Effector CD8-positive, alpha-beta T cell (primary cell): ENCODE measurements around the gene TMEM125.

Experiments
- DNase-seq: peaks from one replicate; lab custom pipeline; 2025; lab: John Stamatoyannopoulos, UW

The TMEM125 gene

DNA sequence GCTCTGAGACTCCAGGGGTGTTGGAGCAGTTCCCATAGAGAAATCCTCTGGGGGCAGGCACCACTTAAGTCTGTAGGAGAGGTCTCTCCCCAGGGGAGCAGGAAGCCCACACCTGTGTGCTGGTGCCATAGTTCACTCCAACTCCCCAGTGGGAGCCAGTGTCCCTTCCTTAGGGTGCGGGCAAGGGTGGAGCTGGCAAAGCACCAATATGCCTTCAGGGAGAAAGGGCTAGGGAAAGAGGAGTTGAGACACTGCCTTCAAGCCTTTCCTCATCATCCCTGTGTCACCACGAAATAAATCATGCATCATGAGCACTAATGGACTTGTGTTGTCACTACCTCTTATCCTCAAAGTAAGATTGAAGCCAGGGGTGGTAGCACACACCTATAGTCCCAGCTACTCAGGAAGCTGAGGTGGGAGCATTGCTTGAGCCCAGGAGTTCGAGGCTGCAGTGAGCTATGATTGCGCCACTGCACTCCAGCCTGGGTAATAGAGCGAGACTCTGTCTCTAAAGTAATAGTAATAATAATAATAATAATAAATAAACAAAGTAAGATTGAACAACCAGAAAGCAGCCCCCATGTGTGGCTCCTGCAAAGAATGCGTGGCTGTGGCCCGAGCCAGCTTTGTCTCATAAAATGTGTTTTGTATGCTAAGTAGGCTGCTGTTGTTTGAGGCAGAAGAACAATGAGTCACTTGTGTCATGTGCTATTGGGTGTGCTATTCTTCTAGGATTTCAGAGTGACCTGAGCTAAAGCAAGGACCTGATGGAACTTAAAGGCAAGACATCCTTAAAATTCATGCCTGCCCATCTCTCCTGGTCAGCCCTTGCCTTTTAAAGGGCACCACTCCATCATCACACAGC lies 24.3 kb downstream of the TMEM125 start:
- DNase-seq: no peak

DNA sequence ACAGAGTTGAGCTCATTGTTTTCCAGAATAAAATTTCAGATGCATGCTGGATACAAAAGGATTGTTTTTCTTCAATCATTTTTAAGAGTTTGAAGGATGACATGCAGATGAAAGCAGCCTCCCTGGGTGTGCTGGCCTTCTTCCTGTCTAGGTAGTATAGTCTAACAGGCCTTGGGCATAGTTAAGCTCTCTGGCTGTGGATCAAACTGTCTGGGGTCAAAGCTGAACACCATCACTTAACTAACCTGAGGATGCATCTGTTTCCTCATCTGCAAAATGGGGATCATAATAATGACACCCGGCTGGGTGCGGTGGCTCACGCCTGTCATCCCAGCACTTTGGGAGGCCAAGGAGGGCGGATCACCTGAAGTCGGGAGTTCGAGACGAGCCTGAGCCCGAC lies 25.0 kb downstream of the TMEM125 start:
- no peak for DNase-seq

DNA sequence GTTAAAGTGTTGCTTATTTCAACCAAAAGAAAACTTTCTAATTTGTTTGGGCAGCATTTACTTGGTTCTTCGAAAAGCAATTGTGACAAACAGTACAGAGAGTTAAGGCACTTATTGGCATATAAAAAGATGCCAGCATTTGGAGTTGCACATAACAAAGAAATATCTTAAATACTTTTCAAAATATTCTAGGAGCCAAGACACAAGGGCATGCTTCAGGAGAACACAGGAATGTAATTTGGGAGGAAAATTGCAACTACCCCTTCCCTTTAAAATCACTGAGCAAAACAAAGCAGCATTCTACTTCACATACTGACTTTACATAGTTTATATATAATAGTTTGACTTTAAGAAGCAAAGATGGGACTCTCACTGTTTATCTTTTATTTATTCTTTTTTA lies 26.4 kb downstream of the TMEM125 start:
- no peak for DNase-seq

DNA sequence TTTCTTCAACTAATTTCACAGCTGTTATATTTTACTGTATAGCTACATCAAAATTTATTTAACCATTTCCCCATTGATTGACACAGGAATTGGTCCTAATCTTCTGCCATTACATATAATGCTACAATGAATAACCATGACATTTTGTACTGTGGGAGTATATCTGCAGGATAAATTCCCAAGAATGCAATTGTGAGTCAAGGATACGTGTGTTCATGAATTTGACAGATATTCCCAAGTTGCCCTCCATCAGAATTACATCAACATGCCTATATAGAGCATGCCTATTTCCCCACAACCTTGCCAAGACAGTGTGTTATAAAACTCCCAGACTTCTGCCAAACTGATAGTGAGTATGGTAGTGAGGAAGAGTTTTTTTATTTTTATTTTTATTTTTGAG lies 28.3 kb downstream of the TMEM125 start:
- DNase-seq: no peak

DNA sequence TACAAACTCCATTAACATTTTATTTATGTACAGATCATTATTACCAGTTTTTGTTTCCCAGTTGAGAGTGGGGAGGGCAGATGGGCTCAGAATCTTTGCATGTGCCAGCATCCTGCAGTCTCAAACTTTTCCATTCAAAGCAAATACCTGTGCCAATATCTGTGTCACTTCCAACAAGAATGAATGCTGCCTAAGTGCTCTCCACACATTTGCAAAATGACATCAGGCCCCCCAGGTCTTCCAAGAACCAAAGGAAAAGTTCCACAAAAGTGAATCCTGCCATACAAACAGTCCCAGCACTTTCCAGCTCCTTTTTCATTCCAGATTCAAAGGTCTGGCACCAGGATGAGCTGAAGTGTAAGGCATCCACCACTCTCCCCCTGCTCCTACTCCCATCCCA lies 29.3 kb downstream of the TMEM125 start:
- DNase-seq: no peak

DNA sequence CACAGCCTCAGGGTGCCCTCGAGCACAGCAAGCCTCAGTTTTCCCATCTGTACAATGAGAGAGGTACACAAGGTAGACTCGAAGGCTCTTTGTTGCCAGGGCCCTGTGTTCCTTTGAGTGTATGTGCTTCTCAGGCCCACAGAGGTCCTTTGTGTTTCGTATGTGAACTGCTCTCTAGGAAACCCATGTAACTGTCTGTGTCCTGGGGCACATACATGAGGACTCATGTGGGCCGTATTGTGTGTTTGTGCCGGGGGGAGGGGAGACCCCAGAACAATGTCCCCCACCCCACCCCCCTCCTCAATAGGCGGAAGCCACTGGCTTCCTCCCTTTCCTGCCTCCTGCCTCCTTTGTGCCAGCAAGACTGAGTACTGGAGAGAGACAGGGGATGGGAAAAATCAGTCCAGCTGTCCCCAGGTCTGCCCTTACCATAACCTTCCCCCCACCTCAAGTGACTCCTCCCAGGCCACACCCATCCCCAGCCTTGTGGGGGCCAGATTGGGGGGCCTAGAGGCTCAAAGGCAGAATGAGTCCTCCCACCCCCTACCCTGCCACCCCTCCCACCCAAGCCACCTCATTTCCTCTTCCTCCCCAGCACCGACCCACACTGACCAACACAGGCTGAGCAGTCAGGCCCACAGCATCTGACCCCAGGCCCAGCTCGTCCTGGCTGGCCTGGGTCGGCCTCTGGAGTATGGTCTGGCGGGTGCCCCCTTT lies 30.8 kb downstream of the TMEM125 start, which contains the start of gene TIE1:
Gene TIE1, plus strand, starts transcription at position 605 of the 717 bp plus-strand sequence. Its CDS starts 90 bp downstream, at position 695.
- DNase-seq: no peak

DNA sequence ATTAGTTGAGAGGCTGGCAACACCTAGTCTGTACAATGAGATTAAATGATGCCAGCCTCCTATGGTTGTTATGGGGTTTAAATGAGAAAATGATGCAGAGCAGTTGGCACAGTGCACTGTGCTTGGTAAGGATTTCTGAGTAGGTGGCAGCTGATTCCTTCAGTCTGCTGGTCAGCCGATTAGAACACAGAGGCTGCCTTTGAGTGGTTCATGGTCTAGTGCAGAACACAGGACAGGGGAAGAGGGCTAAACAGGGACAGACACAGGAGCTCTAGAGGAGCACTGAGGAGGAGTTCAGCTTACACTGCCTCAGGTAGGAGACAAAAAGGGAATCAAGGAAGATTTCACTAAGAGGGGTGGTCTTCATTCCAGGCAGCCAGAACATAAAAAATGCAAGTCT lies 32.4 kb downstream of the TMEM125 start:
- no peak for DNase-seq

DNA sequence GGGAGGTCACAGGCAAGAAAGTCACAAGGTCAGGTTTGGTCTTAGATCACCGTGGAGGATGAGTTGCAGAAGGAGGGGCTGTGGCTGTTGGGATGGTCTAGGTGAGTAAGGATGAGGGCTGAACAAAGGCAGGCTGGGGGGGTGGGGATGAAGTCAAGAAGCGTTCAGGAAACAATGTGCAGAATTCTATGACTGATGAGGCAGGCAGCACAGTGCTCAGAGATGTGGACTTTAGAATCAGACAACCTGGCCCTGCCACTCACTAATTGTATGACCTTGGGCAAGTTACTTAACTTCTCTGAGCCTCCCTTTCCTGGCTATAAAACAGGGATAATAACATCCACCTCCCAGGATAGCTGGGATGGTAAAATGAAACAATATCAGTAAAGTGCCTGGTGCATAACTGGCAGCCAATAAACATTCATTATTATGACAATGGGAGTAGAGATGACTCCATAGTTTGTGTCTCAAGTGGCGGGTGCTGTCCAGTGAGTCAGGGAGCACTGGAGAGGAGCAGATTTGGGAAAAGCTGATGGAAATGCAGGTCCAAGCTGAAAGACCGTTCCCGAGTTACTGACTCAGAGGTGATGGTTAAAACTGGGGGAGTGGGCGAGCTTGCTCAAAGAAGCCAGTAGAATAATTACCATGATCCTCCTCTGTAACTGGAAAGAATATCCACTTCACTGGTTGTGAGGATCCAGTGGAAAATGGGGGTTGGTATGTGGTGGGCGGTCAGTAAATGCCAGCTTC lies 33.1 kb downstream of the TMEM125 start:
- DNase-seq: no peak

DNA sequence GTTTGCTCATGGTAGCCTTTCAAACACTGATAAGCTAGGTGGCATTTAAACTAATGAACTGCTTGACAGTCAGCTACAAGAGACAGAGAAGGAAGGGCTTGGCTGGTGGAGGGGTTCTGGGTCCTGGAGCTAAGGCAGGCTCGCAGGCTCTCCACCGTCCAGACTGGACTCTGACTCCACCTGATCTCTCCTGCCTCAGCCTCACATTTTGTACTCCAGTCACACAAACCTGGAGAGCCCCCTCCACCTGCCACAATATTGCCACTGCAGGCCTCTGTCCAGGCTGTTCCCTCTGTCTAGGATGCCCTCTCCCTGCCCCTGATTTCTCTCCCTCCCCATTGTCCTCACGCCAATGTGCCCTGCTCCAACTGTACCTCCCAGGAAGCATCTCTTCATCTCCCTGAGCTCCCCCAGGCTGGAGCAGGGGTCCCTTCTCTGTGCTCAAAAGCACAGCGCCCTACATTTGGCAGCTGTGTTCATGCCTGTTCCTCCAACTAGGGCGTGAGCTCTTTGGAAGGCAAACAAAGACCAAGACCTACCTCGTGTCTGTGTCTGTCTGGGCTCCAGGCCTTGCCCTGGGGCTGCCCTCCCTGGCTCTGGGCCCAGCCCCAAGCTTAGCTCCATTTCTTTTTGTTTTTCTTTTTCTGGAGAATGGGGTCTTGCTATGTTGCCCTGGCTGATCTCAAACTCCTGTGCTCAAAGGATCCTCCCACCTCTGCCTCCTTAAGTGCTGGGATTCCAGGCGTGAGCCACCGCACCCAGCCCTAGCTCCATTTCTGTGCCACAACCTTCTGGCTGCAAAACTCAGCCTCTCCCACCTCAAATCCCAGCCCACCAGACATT lies 33.9 kb downstream of the TMEM125 start:
- DNase-seq: no peak

DNA sequence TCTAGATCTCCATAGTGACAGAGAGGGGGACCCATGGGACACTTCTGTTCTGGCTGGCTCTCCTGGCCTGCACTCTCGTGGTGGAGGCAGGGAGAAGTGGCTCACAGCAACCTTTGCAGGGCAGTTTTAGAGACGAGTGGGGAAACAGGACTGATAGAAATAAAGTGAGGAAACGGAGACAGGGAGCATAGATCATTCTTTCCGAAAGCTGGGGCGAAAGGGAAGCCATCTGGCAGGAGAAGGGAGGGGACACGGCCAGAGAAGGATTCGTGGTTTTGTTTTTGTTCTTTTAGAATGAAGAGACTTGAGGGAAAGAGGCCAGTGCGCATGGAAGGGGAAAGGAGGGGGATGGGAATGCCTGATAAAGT lies 34.5 kb downstream of the TMEM125 start:
- no peak for DNase-seq

DNA sequence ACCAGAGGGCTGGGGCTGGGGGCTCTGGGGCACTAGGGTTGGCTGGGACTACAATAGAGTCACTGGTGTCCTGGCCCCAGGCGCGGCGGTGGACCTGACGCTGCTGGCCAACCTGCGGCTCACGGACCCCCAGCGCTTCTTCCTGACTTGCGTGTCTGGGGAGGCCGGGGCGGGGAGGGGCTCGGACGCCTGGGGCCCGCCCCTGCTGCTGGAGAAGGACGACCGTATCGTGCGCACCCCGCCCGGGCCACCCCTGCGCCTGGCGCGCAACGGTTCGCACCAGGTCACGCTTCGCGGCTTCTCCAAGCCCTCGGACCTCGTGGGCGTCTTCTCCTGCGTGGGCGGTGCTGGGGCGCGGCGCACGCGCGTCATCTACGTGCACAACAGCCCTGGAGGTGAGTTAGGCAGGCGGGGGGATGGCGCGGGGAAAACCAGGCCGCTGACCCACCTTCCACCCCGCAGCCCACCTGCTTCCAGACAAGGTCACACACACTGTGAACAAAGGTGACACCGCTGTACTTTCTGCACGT lies 35.1 kb downstream of the TMEM125 start:
- no peak for DNase-seq

DNA sequence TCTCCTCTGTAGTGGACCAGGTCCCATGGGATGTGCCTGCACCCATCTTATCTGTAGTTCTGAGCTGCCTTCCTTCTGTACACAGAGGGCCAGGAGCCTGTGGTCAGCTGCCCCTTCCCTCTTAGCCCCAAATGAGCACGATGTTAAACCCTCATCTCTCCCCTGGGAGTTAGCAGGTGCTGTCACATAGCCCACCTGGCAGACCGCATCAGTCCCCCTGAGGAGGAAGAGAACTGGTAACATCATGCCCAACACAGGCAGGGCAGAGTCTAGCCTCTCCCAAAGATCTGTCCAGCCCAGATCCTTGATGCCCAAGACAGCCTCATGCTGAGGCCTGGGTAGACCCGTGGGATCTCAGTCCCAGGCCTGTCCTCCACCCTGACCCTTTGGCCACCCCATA lies 35.7 kb downstream of the TMEM125 start:
- no peak for DNase-seq

DNA sequence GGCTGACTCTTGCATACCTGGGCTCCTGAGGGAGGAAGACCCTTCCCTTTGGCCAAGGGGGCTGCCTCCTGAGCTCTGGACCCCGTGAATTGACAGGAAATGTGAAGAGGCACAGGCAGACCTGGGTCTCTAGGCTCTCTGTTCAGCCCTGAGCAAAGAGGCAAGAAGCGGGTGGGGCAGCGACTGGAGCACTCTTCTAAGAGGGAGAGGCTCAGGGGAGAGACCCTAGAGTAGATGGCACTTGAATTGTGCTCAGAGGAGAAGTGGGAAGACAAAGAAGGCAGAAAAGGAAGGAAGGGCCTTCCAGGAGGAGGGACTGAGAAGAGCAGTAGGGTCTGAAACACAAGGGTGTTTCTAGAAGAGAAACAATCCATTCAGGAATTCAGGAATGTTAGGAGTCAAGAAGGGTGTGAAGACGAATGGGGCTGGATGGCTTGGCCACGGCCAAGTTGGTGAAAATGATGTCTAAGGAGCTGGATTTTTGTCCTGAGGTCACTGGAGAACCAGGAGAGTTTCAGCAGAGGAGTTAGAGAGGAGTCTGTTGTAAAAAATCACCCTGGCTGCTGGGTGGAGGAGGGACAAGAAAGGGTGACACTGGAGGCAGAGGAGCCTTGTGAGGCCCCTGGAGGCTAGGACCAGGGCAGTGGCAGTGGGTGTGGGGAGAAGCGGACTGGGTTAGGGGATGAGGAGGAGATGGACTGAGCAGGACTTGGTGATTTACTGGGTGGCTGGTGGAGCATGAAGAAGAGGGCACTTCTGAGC lies 36.3 kb downstream of the TMEM125 start:
- DNase-seq: no peak

DNA sequence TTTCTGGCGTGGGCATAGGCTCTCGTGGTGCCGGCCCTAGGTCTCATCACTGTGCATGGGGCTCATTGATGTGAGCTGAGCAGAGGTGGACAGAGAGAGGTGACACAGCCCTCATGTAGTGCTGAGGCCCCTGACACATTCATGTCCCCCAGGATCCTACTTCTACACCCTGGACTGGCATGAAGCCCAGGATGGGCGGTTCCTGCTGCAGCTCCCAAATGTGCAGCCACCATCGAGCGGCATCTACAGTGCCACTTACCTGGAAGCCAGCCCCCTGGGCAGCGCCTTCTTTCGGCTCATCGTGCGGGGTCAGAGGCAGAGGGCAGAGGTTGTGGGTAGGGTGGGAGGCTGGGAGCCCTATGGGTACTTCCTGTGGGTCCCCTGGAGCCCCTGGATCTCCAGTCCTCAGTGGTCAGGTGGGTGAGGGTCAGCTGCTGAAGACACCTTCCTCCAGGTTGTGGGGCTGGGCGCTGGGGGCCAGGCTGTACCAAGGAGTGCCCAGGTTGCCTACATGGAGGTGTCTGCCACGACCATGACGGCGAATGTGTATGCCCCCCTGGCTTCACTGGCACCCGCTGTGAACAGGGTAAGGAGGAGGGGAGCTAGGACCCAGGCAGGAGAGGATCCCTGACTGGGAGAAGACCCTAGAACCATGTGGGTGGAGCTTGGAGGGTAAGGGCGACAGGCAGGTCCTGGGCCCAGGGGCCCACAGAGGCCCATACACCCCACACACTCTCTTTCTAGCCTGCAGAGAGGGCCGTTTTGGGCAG lies 37.1 kb downstream of the TMEM125 start:
- no peak for DNase-seq

DNA sequence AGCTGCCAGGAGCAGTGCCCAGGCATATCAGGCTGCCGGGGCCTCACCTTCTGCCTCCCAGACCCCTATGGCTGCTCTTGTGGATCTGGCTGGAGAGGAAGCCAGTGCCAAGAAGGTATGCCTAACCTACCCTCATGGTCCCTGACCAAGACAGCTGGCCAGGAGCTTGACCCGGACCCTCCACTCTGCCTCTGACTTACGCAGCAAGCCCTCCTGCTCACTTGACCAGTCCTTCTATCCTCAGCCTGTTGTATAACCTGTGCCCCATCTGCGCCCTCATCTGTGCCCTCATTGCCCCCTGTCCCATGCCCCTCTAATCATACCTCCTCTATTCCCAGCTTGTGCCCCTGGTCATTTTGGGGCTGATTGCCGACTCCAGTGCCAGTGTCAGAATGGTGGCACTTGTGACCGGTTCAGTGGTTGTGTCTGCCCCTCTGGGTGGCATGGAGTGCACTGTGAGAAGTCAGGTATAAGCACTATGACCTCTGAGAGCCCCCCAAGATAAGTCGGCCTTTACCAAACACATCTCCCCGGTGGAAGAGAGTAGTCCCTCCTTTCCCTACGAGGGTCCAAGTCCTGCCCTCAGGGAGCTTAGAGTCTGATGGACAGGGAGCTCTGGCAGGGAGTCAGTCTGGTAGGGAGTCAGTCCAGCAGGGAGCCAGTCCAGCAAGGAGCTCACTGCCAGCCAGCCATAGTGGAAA lies 37.8 kb downstream of the TMEM125 start:
- DNase-seq: no peak

DNA sequence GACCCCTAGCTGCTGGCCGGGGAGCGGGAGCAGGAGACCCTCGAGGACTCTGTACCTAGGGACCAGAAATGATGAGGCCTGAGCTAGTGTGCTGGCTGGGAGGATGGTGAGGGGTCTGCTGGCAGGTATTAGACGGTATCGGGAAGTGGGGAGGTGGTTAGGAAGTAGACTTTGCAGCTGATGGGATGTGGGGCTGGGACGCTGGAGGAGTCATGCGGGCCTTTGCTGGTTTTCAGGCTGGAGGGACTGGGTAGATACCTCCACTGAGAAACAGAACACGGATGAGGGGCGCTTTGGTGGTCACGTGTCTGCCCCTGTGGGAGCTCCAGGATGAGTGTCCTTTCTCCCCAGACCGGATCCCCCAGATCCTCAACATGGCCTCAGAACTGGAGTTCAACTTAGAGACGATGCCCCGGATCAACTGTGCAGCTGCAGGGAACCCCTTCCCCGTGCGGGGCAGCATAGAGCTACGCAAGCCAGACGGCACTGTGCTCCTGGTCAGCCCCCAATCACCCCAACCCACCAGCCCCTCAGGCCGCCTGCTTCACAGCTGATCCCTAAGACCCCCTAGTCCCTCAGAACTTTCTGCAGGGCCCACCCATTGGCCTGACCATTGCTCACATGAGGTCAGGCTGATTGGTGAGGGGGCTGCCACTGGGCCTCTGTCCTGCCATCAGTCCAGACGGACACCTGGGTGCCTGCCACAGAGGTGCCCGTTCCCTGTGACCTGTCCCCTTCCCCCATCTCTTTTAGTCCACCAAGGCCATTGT lies 39.0 kb downstream of the TMEM125 start:
- no peak for DNase-seq

DNA sequence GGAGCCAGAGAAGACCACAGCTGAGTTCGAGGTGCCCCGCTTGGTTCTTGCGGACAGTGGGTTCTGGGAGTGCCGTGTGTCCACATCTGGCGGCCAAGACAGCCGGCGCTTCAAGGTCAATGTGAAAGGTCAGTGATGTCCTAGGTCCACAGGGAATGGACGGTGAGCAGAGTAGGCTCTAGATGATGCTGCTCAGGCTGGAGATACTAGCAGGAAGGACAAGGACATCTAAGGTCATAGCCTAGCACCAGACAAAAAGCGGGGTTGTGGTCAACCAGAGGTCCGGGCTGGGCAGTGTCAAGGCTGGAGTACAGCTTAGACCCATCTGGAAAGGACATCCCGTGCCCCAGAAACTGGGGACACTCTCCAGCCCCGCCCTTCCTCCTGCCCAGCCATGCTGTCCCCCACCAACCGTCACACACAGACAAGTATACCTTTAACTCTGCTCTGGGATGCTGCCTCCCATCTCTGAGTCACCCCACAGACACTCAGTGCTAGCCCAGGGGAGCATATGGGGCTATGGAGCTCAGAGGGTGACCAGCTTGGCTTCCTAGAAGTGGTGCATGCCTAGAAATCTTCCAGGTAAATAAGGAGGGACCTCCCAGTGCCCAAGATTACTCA lies 39.7 kb downstream of the TMEM125 start:
- DNase-seq: no peak

DNA sequence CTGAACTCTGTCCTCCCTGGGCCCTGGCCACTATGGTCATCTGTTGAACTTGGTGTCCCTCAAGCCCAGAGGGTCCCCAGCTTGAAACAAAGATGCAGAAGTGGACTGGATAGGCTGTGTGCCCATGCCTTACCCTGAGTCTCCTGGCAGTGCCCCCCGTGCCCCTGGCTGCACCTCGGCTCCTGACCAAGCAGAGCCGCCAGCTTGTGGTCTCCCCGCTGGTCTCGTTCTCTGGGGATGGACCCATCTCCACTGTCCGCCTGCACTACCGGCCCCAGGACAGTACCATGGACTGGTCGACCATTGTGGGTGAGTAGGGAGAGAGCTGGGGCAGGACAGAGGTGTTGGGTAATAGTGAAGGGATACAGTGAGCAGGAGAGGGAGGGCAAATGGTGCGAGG lies 41.7 kb downstream of the TMEM125 start:
- no peak for DNase-seq
